NOMO-1 (cell line): Measurements from ENCODE around the gene PCDHGB6.
"Not testable (repeated sequence)": the region's sequence is repeated elsewhere in the genome, so short reads cannot be mapped to it uniquely, and the experiment has no call there.

Experiments used
- DNase-seq, 2 experiments: peaks; one replicate each; lab custom pipeline; 2025; ENCODE audit not compliant: unreplicated experiment in 2 of 2; lab: John Stamatoyannopoulos, UW

PCDHGB6 gene

GRCh38 chr5:141387557-141388311 is 20.1 kb upstream of the PCDHGB6 start, which contains the start of gene PCDHGB4:
TSS of gene PCDHGB4 (plus strand) at chr5:141387698. CDS start at chr5:141387885, 187 bp downstream.
- DNase-seq = not testable (repeated sequence)

- no peak for DNase-seq
Observed at GRCh38 chr5:141388661-141389060, 19.2 kb upstream of the PCDHGB6 start.

GRCh38 chr5:141389153-141390042 is 18.4 kb upstream of the PCDHGB6 start:
- no peak for DNase-seq

GRCh38 chr5:141392429-141393198 is 15.2 kb upstream of the PCDHGB6 start, which contains the start of gene PCDHGA8:
TSS of gene PCDHGA8 (plus strand) at chr5:141392633. CDS start at chr5:141392814, 181 bp downstream.
- no peak for DNase-seq

GRCh38 chr5:141393267-141393666 is 14.6 kb upstream of the PCDHGB6 start:
- DNase-seq = no peak

- not testable (repeated sequence) for DNase-seq
Observed at GRCh38 chr5:141394401-141395187, 13.2 kb upstream of the PCDHGB6 start.

- DNase-seq = not testable (repeated sequence)
Observed at GRCh38 chr5:141397756-141398551, 9.9 kb upstream of the PCDHGB6 start, which contains the start of gene PCDHGB5. TSS of gene PCDHGB5 (plus strand) at chr5:141397947. CDS start at chr5:141398128, 181 bp downstream.

GRCh38 chr5:141398608-141399007 is 9.2 kb upstream of the PCDHGB6 start:
- DNase-seq = no peak

GRCh38 chr5:141399555-141400258 is 8.1 kb upstream of the PCDHGB6 start:
- DNase-seq = no peak

- no peak for DNase-seq
Observed at GRCh38 chr5:141402553-141403243, 5.1 kb upstream of the PCDHGB6 start, which contains the start of gene PCDHGA9. TSS of gene PCDHGA9 (plus strand) at chr5:141402778. CDS start at chr5:141402953, 175 bp downstream.

- DNase-seq = no peak
Observed at GRCh38 chr5:141403387-141403786, 4.4 kb upstream of the PCDHGB6 start.

- no peak for DNase-seq
Observed at GRCh38 chr5:141409598-141410306, 1.9 kb downstream of the PCDHGB6 start.

- no peak for DNase-seq
Observed at GRCh38 chr5:141411575-141411974, 3.8 kb downstream of the PCDHGB6 start.

GRCh38 chr5:141412854-141413539 is 5.2 kb downstream of the PCDHGB6 start, which contains the start of gene PCDHGA10:
TSS of gene PCDHGA10 (plus strand) at chr5:141412987. CDS start at chr5:141413176, 189 bp downstream.
- peak; percentile 41 to 69 for DNase-seq

- DNase-seq = no peak
Observed at GRCh38 chr5:141413540-141414069, 5.8 kb downstream of the PCDHGB6 start.
